SK-N-SH (cell line): ENCODE results near the gene HS2ST1.

Experiments
- REST ChIP-seq: IDR thresholded peaks from 2 replicates; pipeline ENCODE4 v1.6.1; 2012; ENCODE audit warnings: mild to moderate bottlenecking, low read depth, low read length, moderate library complexity
- SIN3A ChIP-seq: IDR thresholded peaks from 2 replicates; pipeline ENCODE4 v1.6.1; 2012; ENCODE audit warnings: low read depth, mild to moderate bottlenecking, low read length, moderate library complexity, borderline replicate concordance

GRCh38 chr1:87052961-87053360, 138.5 kb downstream of the HS2ST1 start:
- TF ChIP-seq SIN3A = no peak
- TF ChIP-seq REST = no peak
